ENCODE results near the gene LEAP2. TPM values are rescaled to one million over a fixed set of nuclear protein-coding genes. Genes with fewer than 3 reads are reported as not detected.

Gene LEAP2
- total RNA-seq, 1 experiment from 2014 or later, result 1.4 TPM

DNA sequence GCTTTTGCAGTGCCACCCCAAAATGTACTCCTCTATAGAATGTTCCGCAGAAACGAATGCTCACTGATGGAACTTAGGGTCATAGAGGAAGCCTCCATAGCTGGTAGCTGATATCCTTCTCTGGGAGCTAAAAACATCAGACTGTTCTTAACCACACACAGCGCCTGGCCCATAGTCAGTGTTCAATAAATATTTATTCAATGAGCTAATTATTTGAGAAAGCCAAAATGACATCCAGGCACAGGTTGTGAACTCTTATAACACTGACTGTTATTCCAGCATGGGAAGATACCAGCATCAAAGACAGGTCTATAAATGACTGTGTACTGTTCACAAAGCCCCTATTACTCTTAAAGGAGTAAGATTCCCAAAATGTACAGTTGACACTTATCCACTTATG, 20.1 kb upstream of the LEAP2 start:
- H3K27ac ChIP-seq (ENCODE audit: insufficient read length, low read depth, low read length), result no peak overlapping the region
- no peak overlapping the region for H3K23ac ChIP-seq (ENCODE audit: insufficient read length, low read depth, low read length)
- H2BK20ac ChIP-seq (ENCODE audit: low read depth, low read length, poor library complexity, severe bottlenecking), result no peak overlapping the region
- H3K14ac ChIP-seq (ENCODE audit: insufficient read depth, low read length), result no peak overlapping the region
- Mint-ChIP-seq H3K36me3 (ENCODE audit: insufficient read depth in 1 of 3, low read depth in 3 of 3) (no peaks in the 10 kb centered on the region), H3K27me3 (ENCODE audit: low read depth) (no peaks in the 10 kb centered on the region; the same call in 1 of the 2 replicates), H3K4me3 (no peak overlapping the region), H3K9me3 (no peaks in the 10 kb centered on the region), H3K4me1 (peaks cover 3 to 8% of the 10 kb centered on the region in 2 experiments; a peak in 3 of 4 replicates), H3K27ac (no peak overlapping the region)
- H3K4me2 ChIP-seq (ENCODE audit: insufficient read depth, insufficient read length, low read length), result no peak overlapping the region
- WGBS (ENCODE audit: extremely low coverage, insufficient read length, low lambda C conversion rate), result no CpG with 5 or more reads among the region's 3 CpGs
- TF ChIP-seq CTCF (conservative IDR thresholded peaks at IDR 0.05), result no peak
- no peak overlapping the region for H4K91ac ChIP-seq (ENCODE audit: insufficient read length, low read depth, low read length)
- no peak for DNase-seq
- H3K79me2 ChIP-seq (ENCODE audit: insufficient read depth, low read length), result no peaks in the 10 kb centered on the region
- no peak overlapping the region for H3K56ac ChIP-seq (ENCODE audit: insufficient read length, low read depth, low read length)
- H4K8ac ChIP-seq (replicated peaks; ENCODE audit: insufficient read length, low read depth, low read length), result no peak overlapping the region
- H3K9ac ChIP-seq (ENCODE audit: extremely low read depth, insufficient read length, low read length), result no peak overlapping the region
- H3K79me1 ChIP-seq (ENCODE audit: insufficient read depth, low read depth, low read length, poor library complexity, severe bottlenecking), result no peaks in the 10 kb centered on the region
- H3K4ac ChIP-seq (ENCODE audit: low read depth, low read length), result no peak overlapping the region
- H2BK5ac ChIP-seq (ENCODE audit: insufficient read length, low read length), result no peak overlapping the region
- no peak overlapping the region for H2BK120ac ChIP-seq (ENCODE audit: low read depth, low read length, poor library complexity, severe bottlenecking)
- no peaks in the 10 kb centered on the region for H3K23me2 ChIP-seq (ENCODE audit: insufficient read length, low read depth, low read length, poor library complexity, severe bottlenecking)
- no peaks in the 10 kb centered on the region for H4K20me1 ChIP-seq (ENCODE audit: control insufficient read depth, insufficient read depth, insufficient read length)
- no peak overlapping the region for H2AK5ac ChIP-seq (ENCODE audit: insufficient read length, low read length)
- H2BK15ac ChIP-seq (ENCODE audit: low read depth, low read length), result no peak overlapping the region
- H4K5ac ChIP-seq (ENCODE audit: insufficient read length, low read depth, low read length), result no peak overlapping the region
- H3K27me3 ChIP-seq (ENCODE audit: insufficient read depth, low read length), result no peaks in the 10 kb centered on the region
- no peaks in the 10 kb centered on the region for H3K4me1 ChIP-seq (ENCODE audit: insufficient read depth, low read length)
- H3K9me3 ChIP-seq (ENCODE audit: control insufficient read depth, low read depth, low read length), result no peaks in the 10 kb centered on the region
- H3T11ph ChIP-seq (ENCODE audit: low read length), result no peak overlapping the region
- H2BK12ac ChIP-seq (ENCODE audit: insufficient read length, low read depth, low read length), result no peak overlapping the region
- H2AFZ ChIP-seq (ENCODE audit: low read length), result no peak overlapping the region
- no peak overlapping the region for H3K18ac ChIP-seq (ENCODE audit: insufficient read length, low read depth, low read length)

All from H9 (cell line).